ENCODE measurements around the gene DGKQ. TPM values are rescaled to one million over a fixed set of nuclear protein-coding genes. Genes with fewer than 3 reads are reported as not detected.

DGKQ gene
- total RNA-seq, 1 experiment from 2014 or later: 12.4 TPM

GRCh38 chr4:930827-931193, 42.6 kb downstream of the DGKQ start:
- H3K9ac ChIP-seq (ENCODE audit: extremely low read depth, insufficient read length, low read length): peak overlapping the region; percentile 79

More at GRCh38 chr4:930827-931193, 42.6 kb downstream of the DGKQ start:
- H3K23ac ChIP-seq (ENCODE audit: insufficient read length, low read depth, low read length): no peak overlapping the region
- H2BK120ac ChIP-seq (ENCODE audit: low read depth, low read length, poor library complexity, severe bottlenecking): no peak overlapping the region
- H2BK15ac ChIP-seq (ENCODE audit: low read depth, low read length): no peak overlapping the region
- TF ChIP-seq, protein P1, sequence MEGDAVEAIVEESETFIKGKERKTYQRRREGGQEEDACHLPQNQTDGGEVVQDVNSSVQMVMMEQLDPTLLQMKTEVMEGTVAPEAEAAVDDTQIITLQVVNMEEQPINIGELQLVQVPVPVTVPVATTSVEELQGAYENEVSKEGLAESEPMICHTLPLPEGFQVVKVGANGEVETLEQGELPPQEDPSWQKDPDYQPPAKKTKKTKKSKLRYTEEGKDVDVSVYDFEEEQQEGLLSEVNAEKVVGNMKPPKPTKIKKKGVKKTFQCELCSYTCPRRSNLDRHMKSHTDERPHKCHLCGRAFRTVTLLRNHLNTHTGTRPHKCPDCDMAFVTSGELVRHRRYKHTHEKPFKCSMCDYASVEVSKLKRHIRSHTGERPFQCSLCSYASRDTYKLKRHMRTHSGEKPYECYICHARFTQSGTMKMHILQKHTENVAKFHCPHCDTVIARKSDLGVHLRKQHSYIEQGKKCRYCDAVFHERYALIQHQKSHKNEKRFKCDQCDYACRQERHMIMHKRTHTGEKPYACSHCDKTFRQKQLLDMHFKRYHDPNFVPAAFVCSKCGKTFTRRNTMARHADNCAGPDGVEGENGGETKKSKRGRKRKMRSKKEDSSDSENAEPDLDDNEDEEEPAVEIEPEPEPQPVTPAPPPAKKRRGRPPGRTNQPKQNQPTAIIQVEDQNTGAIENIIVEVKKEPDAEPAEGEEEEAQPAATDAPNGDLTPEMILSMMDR (conservative IDR thresholded peaks at IDR 0.05): no peak
- H3K27ac ChIP-seq (ENCODE audit: insufficient read length, low read depth, low read length): no peak overlapping the region
- peaks cover 4% of the 10 kb centered on the region; the same call in 1 of the 2 replicates for H3K4me1 ChIP-seq (ENCODE audit: insufficient read depth, low read length)
- no peak overlapping the region for H3K4ac ChIP-seq (ENCODE audit: low read depth, low read length)
- peaks cover 18% of the 10 kb centered on the region for H3K79me1 ChIP-seq (ENCODE audit: insufficient read depth, low read depth, low read length, poor library complexity, severe bottlenecking)
- no peak overlapping the region for H4K91ac ChIP-seq (ENCODE audit: insufficient read length, low read depth, low read length)
- Mint-ChIP-seq H3K4me1 (peaks cover 21% of the 10 kb centered on the region in 2 experiments), H3K27ac (peak overlapping the region in 1 of 3 experiments; percentile 95; a peak in 2 of 7 replicates), H3K27me3 (ENCODE audit: low read depth) (no peaks in the 10 kb centered on the region), H3K9me3 (no peaks in the 10 kb centered on the region), H3K36me3 (ENCODE audit: insufficient read depth in 1 of 3, low read depth in 3 of 3) (no peaks in the 10 kb centered on the region; a peak in 2 of 7 replicates), H3K4me3 (peak overlapping the region; percentile 88 to 96)
- no peak for DNase-seq
- H3K27me3 ChIP-seq (ENCODE audit: insufficient read depth, low read length): no peaks in the 10 kb centered on the region
- no peak overlapping the region for H4K5ac ChIP-seq (ENCODE audit: insufficient read length, low read depth, low read length)
- H3K23me2 ChIP-seq (ENCODE audit: insufficient read length, low read depth, low read length, poor library complexity, severe bottlenecking): peaks cover 18% of the 10 kb centered on the region
- peak overlapping the region; percentile 97 for H3K4me2 ChIP-seq (ENCODE audit: insufficient read depth, insufficient read length, low read length)
- H2AFZ ChIP-seq (ENCODE audit: low read length): no peak overlapping the region
- no peaks in the 10 kb centered on the region for H3K9me3 ChIP-seq (ENCODE audit: control insufficient read depth, low read depth, low read length)
- no CpG with 5 or more reads among the region's 7 CpGs for WGBS (ENCODE audit: extremely low coverage, insufficient read length, low lambda C conversion rate)
- H2AK5ac ChIP-seq (ENCODE audit: insufficient read length, low read length): no peak overlapping the region
- H2BK12ac ChIP-seq (ENCODE audit: insufficient read length, low read depth, low read length): no peak overlapping the region
- H3K14ac ChIP-seq (ENCODE audit: insufficient read depth, low read length): no peak overlapping the region
- H2BK5ac ChIP-seq (ENCODE audit: insufficient read length, low read length): no peak overlapping the region
- no peak overlapping the region for H2BK20ac ChIP-seq (ENCODE audit: low read depth, low read length, poor library complexity, severe bottlenecking)
- H3K18ac ChIP-seq (ENCODE audit: insufficient read length, low read depth, low read length): no peak overlapping the region
- H4K20me1 ChIP-seq (ENCODE audit: control insufficient read depth, insufficient read depth, insufficient read length): peaks cover 2% of the 10 kb centered on the region
- no peak overlapping the region for H3T11ph ChIP-seq (ENCODE audit: low read length)
- H3K79me2 ChIP-seq (ENCODE audit: insufficient read depth, low read length): peaks cover 23% of the 10 kb centered on the region; the same call in 1 of the 2 replicates
- H3K56ac ChIP-seq (ENCODE audit: insufficient read length, low read depth, low read length): no peak overlapping the region
- no peak overlapping the region for H4K8ac ChIP-seq (replicated peaks; ENCODE audit: insufficient read length, low read depth, low read length)

Data from H9 (cell line).